ENCODE data around the gene FRMPD2.

FRMPD2 gene, protein sequence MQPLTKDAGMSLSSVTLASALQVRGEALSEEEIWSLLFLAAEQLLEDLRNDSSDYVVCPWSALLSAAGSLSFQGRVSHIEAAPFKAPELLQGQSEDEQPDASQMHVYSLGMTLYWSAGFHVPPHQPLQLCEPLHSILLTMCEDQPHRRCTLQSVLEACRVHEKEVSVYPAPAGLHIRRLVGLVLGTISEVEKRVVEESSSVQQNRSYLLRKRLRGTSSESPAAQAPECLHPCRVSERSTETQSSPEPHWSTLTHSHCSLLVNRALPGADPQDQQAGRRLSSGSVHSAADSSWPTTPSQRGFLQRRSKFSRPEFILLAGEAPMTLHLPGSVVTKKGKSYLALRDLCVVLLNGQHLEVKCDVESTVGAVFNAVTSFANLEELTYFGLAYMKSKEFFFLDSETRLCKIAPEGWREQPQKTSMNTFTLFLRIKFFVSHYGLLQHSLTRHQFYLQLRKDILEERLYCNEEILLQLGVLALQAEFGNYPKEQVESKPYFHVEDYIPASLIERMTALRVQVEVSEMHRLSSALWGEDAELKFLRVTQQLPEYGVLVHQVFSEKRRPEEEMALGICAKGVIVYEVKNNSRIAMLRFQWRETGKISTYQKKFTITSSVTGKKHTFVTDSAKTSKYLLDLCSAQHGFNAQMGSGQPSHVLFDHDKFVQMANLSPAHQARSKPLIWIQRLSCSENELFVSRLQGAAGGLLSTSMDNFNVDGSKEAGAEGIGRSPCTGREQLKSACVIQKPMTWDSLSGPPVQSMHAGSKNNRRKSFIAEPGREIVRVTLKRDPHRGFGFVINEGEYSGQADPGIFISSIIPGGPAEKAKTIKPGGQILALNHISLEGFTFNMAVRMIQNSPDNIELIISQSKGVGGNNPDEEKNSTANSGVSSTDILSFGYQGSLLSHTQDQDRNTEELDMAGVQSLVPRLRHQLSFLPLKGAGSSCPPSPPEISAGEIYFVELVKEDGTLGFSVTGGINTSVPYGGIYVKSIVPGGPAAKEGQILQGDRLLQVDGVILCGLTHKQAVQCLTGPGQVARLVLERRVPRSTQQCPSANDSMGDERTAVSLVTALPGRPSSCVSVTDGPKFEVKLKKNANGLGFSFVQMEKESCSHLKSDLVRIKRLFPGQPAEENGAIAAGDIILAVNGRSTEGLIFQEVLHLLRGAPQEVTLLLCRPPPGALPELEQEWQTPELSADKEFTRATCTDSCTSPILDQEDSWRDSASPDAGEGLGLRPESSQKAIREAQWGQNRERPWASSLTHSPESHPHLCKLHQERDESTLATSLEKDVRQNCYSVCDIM (N-terminal part only)

DNA sequence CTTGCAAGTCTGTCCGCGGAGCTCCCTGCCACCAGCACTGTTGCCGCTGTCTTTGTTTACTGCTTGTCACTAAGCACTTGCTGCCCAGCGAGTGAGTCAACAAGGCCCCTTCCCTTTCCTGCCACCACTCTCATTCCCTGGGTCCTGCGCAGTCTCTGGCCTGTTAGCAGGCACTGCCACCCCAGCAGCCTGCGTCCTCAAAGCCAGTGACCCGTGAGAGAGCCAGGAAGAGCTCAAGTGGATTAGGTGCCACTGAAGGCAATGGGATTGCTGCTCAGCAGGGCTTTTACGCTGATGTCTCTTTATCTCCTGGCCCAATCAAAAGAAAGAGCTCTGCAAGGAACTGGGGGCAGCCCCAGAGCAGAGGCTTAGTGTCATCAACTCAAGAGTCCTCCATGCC lies at the start of gene FRMPD2:
Gene FRMPD2, minus strand, starts transcription at position 61 of the 400 bp plus-strand sequence. CDS start 129 bp downstream, outside the sequence.
- DNase-seq (ENCODE audit: low read depth in 2 of 3, low spot score in 2 of 3), result no peak

DNA sequence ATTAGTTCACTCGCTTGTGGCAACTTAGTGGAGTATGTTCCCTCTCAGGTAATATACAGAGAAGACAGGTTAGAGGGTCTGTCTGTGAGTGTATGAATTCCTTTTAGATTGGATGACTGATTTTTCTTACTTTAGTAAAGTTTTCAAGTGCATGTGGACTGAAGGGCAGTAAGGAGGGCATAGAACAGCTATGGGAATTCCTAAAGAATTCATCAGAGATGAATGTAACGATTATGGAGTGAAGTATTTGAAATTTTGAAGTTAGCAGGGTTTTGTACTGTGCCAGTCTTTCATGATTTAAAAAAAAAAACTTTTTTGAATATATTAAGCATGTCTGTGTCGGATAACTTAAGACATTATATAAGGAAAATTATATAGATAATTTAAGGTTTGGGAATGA lies 47.5 kb upstream of the FRMPD2 start:
- no peak for DNase-seq (ENCODE audit: low read depth in 2 of 3, low spot score in 2 of 3)

DNA sequence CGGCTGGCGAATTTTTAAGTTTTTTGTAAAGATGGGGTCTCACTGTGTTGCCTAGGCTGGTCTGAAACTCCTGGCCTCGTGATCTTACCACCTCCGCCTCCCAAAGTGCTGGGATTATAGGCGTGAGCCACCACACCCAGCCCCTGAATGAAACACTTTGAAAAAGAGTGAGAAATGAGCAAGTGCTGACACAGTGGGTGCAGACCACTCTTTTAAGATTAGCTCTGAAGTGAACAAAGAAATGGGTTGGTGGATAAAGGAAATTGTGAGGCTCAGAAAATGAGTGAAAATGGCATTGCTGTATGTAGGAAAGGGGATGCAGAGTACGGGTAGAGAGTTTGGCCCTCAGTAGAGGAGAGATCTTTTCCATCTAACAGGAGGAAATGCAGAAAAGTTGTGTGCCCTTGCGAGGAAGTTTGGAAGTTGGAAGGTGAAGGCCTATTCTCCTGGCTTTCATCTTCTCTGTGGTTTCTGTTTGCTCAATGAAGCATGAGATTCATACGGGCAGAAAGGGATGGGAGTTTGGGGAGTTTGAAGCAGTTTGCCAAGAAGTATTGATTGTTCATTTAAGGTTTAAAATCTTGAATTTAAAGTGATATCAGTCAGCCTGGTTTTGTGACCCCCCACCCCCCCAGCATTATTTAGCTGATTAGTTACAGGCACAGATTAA lies 43.0 kb upstream of the FRMPD2 start:
- no peak for DNase-seq (ENCODE audit: low read depth in 2 of 3, low spot score in 2 of 3)

DNA sequence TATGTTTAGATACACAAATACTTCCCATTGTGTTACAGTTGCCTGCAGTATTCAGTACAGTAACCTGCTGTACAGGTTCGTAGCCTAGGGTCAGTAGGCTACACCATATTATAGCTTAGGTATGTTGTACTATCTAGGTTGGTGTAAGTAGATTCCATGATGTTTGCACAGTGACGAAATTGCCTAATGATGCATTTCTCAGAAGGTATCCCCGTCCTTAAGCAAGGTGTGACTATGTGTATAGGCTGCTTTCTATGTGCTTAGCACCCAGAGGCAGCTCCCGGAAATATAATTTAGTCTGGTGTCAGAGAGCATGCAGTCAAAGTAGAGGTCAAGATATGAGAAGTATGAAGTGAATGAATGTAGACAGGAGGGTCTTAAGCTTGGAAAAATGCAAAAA lies 41.7 kb upstream of the FRMPD2 start:
- DNase-seq (ENCODE audit: low read depth in 2 of 3, low spot score in 2 of 3), result no peak

DNA sequence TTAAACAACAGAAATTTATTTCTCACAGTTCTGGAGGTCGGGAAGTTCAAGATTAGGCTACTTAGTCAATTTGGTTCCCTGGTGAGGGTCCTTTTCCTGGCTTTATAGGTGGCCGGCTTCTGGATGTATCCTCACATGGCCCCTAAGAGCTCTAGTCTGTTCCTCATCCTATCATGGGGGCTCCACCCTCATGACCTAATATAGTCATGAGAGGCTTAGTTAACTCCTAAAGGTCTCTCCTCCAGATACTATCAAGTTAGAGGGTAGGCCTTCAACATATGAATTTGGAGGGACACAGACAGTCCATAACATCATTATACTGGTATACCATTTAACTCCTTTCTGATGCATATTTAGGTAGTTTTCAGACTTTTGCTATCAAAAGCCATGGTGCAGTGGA lies 39.6 kb upstream of the FRMPD2 start:
- DNase-seq (ENCODE audit: low read depth in 2 of 3, low spot score in 2 of 3), result no peak

DNA sequence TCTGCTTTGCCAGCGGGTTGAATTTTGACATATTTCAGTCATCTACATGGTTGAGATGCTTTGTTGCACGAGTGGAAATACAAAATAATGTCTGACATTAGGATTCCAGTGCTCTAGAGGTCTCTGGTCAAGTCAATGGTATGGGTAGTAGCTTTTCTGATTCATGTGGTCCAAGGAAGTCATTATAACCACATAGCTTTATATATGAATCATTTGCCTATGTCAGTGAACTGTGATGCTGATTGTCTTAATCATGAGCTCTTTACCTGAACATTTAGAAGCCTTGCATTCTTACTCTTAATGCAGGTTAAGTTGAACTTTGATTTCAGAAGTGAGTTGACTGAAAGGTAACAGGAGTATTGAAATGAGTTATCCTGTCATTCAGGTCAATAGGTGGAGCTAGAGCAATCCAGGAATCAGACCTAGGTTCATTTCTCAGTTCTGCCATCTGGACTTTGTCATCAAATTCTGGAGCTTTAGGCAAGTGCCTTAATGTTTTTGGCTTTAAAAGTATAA lies 35.3 kb upstream of the FRMPD2 start:
- no peak for DNase-seq (ENCODE audit: low read depth in 2 of 3, low spot score in 2 of 3)

DNA sequence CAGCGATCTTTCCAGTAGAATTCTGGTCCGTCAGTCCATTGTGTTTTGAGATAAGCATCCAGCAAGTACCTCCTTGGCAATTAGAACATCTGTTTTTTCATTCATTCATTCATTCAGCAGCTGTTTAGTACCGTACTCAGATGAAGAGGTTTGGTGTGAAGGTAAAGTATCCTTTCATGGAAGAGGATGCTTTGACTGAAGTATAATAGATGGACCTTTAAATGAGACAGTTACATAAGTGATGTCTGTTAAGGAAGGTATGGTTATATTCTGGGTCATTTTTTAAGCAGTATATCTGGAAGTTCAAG lies 33.2 kb upstream of the FRMPD2 start:
- no peak for DNase-seq (ENCODE audit: low read depth in 2 of 3, low spot score in 2 of 3)

DNA sequence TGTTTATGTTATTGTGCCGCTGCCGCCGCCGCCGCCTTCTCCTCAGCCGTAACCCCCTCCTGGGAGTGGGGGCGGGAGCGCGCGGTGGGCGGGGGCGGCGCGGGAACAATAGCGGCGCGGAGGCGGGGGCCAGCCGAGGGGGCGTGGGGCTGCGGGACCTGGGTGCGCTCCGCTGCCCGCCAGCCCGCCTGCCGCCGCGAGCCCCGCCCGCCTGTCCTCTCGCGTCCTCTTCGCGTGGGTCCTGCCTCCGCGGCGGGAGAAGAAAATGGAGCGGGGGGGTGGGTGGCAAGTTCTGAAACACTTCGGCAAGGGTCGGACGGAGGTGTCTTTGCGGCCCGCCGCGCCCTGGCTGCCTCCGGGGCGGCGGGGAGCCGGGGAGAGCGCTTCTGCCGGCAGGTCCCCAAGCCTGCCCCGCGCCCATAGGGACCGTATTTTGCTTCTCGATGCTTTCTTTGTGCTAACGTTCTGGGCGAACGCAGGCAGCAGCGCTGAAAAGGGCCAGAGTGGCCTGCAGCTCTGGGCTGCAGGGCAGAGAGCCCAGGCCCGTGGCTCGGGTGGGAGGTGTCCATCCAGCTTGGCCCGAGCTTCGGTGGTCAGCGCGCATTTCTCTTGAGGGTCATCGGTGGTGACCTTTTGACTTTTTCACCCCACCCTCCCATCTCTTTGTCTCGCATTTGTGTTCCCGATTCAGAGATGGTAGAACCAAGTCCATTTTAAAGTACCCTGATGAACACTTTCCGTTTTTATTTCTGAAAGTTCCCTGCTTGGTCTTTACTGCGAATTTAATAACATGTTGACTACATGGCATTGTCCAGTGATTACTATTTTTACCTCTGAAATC lies 32.6 kb upstream of the FRMPD2 start:
- DNase-seq (ENCODE audit: low read depth in 2 of 3, low spot score in 2 of 3), result peak in 1 of 3 experiments; percentile 7

DNA sequence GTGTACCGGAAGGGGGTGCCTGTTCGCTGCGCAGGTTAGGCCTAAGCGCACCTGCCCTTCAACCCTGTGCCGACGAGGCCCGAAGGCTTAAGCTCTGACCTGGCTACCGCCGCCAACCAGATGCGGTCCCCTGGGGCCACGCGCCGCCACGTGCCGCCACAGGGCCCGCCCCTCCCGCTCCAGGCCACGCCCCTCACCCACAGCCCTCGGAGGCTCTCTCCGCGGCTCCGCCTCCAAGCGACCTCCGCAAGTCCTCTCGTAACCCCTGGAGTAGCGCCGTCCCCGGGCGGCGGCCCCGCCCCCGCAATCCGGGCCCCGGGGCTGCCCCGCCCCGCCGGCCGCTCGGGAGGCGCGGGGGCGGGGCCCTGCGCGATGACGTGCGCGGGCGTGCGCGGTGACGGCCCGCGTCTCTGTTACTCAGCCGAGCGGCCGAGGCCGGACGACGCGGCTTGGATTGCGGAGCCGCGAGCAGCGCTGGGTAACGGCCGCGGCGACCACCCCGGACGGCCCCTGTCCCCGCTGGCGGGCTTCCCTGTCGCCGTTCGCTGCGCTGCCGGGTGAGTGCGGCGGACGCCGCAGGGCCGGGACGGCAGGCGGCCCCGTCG lies 31.9 kb upstream of the FRMPD2 start, which contains the start of gene MAPK8:
Gene MAPK8, plus strand, starts transcription at position 413 of the 605 bp plus-strand sequence. CDS start 94,984 bp downstream, outside the sequence.
- DNase-seq (ENCODE audit: low read depth in 2 of 3, low spot score in 2 of 3), result peak; percentile 75 to 85 (median 80)

DNA sequence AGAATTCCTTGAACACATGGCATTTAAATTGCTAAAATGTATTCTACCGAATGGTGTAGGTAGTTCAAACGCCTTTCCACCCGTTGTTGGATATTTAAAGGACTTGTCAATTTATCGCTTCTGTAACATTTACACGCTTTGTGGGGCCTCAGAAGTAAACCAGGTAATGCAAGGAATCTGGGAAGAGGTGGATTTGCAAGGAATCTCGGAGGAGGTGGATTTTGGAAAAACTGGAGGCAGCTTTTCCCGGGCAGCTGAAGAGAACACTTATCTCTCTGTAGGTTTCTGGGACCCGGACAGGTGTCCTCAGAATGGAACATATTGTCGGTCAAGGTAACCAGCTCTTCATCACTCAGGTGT lies 31.4 kb upstream of the FRMPD2 start:
- no peak for DNase-seq (ENCODE audit: low read depth in 2 of 3, low spot score in 2 of 3)

DNA sequence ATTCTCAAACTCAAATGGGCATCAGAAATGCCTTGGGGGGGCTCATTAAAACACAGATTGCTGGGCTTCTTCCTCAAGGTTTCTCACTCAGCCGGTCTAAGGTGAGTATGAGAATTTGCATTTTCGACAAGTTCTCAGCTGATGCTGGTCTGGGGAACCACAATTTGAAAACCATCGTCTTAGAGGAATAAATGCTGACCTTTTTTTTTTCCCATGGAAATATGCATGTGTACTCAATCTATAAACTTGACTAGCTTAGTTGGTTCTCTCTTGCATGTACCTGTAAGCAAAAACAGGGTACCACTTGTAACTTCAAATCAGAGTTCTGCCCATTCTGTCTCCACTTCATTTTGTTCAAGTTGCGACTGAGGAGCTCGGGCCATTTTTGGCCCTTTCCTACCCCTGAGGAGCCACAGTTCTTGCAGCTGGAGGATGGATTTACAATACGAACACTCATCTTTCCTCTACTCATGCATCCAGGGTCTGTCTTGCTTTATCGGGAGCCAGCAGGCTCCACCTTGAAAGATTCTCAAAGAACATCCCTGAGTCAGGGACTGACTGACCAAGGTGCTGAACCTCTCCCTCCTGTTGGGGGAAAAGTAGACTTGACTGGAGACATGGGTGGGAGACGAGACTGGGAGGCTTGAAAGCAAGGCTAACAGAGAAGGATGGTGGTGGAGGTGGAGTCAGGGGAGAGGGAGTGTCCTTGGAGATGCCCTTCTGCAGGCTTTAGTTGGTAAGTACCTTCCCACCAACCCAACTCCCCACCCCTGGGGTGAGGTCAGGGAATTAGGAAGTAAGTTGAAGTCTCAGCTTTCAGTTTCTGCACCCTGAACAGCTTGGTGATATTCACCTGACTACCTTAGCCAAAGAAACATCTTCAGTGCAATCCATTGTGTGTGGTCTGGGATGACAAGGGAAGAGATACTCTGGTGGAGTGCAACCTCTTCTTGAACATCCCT lies 28.3 kb upstream of the FRMPD2 start:
- DNase-seq (ENCODE audit: low read depth in 2 of 3, low spot score in 2 of 3), result no peak

DNA sequence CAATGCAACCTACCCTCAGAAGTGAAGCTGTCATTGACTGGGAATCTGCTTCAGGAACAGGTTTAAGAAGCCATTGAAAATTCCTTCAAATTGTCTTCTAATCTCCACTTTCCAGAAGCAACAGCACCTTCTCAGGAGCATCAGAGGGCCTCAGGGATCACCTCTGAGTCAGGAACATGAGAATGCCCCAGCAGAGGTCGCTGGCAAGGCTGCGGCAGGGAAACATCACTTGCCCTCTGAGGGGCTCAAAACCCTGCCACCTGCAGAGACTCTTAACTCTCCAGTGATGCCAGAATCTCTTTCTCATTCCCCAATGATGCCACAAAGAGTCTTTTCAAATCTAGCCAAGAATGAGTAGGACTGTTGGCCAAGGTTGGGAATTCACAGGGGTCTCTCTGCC lies 26.1 kb upstream of the FRMPD2 start:
- DNase-seq (ENCODE audit: low read depth in 2 of 3, low spot score in 2 of 3), result no peak

DNA sequence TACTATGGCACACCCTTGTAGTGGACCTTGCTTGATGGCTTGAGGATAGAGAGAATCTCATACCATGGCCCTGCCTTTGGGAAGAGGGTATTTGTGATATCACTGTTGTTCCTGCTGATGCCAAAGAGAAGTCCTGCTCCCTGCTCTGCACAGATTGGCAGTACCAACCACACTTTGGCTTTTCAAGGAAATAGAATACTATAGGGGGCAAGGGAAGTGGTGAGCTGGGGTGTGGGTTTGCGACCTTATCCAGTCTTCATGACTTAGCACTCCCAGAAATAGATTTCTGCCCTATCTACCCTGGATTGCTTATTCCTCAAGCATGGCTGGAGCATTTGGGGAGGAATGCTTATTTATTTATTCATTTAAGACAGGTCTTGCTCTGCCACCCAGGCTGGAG lies 25.2 kb upstream of the FRMPD2 start:
- no peak for DNase-seq (ENCODE audit: low read depth in 2 of 3, low spot score in 2 of 3)

DNA sequence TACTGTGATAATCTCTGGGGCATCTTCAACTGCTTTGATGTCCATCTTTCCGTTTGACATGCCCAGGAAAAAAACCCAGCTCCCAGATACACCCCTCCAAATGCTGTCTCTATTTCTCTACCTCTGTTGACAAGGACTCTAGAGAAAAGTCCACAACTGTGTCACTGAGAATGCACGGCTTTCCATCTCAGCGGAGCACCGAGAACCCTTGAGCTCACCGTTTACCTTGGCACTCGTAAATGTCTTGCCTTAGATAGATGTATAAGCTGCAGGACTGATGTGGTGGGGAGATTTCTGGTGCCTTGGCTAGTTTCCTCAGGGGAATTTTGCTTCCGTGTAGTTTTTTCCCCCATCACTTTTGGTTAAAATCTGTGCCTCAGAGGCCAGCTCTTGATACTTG lies 24.6 kb upstream of the FRMPD2 start:
- DNase-seq (ENCODE audit: low read depth in 2 of 3, low spot score in 2 of 3), result no peak

DNA sequence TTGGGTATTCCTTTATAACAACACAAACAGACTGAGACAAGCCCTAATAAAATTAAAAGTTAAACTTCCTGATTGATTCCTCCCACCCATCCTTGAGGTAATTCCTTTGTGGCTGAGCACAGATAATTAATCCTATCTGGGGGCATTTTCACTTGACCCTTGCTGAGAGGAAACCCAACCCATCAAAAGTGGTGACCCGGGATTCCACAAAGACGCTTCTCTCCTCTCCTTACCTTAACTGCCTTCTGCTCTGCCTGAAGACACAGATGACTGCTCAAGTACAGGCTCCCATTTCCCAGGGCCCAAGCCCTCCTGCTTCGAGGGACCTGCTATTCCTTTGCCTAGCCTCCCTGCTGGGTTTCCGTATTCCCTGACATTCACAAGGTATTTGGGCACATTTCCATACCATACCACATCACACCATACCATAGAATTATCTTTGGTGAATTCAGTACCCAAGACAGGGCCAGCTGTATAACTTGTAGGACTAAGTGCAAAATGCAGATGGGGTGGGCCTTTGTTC lies 22.1 kb upstream of the FRMPD2 start:
- no peak for DNase-seq (ENCODE audit: low read depth in 2 of 3, low spot score in 2 of 3)

DNA sequence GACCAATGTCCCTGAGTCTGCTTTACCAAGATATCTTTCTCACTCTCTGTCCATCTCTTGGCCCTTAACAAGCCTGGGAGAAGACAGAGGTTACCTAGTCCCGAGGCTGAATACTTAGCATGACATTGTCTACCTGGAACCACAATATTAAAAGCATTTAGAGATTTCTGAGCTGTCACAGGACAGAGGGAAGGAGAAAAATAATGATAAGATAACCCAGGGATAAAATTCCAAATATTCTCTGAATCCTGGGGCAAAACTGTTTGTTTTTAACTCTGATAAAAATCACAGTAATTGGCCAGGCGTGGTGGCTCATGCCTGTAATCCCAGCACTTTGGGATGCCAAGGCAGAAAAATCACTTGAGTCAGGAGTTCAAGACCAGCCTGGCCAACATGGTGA lies 19.9 kb upstream of the FRMPD2 start:
- no peak for DNase-seq (ENCODE audit: low read depth in 2 of 3, low spot score in 2 of 3)

DNA sequence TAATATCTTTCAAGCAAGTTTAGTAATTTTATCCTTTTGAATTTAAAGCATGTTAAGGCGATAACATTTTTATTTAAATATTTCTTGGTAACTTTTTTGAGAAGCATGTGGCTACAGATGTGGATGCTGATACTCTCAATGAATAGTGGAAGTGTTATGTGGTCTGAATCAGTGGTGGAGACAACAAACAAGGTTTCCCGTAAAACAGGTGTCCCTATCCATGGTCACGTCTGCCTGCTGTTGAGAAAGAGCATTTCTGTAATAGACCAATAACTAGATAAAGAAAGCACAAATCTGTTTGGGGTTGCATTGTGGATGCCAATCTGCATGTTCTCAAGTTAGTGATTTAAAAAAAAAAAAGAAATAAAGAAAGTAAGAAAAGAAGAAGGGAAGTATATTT lies 18.1 kb upstream of the FRMPD2 start:
- DNase-seq (ENCODE audit: low read depth in 2 of 3, low spot score in 2 of 3), result no peak

DNA sequence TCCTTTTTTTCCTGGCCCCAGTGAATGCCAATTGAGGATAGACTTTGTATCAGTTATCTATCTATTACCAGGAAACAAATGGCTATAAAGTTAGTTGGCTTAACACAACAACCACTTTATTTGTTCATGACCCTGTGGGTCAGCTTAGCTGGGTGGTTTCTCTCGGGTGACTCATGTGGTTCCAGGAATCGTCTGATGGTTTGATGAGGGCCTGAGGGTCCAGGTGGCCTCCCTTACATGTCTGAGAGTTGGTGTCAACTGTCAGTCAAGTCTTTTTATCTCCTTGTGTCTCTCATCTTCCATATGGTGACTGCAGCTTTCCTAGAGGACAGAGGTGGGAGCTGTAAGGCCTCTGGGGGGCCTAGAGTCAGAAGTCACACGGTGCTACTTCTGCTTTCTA lies 16.7 kb upstream of the FRMPD2 start:
- no peak for DNase-seq (ENCODE audit: low read depth in 2 of 3, low spot score in 2 of 3)
